NB4 (cell line): ENCODE data around the gene TMEM253.

Source experiments
- DNase-seq: peaks from one replicate; pipeline ENCODE4 v3.0.0; 2010; ENCODE audit warnings: low read depth
- H3K4me3 ChIP-seq: one replicate; pipeline ENCODE4 v1.5.1; 2011; ENCODE audit warnings: mild to moderate bottlenecking, low read depth, low read length, moderate library complexity
- CTCF ChIP-seq: IDR thresholded peaks from one replicate; pipeline ENCODE4 v1.5.1; 2012; ENCODE audit warnings: low read depth, low read length
- MAX ChIP-seq: IDR thresholded peaks from 2 replicates; pipeline ENCODE4 v1.6.1; 2011; ENCODE audit warnings: low read depth, low read length
- MYC ChIP-seq: IDR thresholded peaks from 2 replicates; pipeline ENCODE4 v1.6.1; 2011; ENCODE audit warnings: low read depth, low read length
- POLR2A ChIP-seq: IDR thresholded peaks from 2 replicates; pipeline ENCODE4 v1.6.1; 2011; ENCODE audit warnings: mild to moderate bottlenecking; ENCODE audit not compliant: insufficient read length; ENCODE audit errors: extremely low read depth

The TMEM253 gene

GRCh38 chr14:21086908-21087293, 14.0 kb upstream of the TMEM253 start:
- DNase-seq = no peak
- no peak overlapping the region for H3K4me3 ChIP-seq
- TF ChIP-seq MAX = no peak
- no peak for TF ChIP-seq CTCF
- TF ChIP-seq MYC = no peak
- TF ChIP-seq POLR2A = no peak

- no peak overlapping the region for H3K4me3 ChIP-seq
- TF ChIP-seq CTCF (no peak), MYC (no peak), MAX (no peak), POLR2A (no peak)
- peak; percentile 69 for DNase-seq
Measured at GRCh38 chr14:21087294-21088091, 13.4 kb upstream of the TMEM253 start.

- no peak overlapping the region for H3K4me3 ChIP-seq
- no peak for DNase-seq
- no peak for TF ChIP-seq CTCF
- no peak for TF ChIP-seq MYC
- no peak for TF ChIP-seq MAX
- TF ChIP-seq POLR2A = no peak
Measured at GRCh38 chr14:21088687-21089086, 12.2 kb upstream of the TMEM253 start.

GRCh38 chr14:21089271-21089670, 11.6 kb upstream of the TMEM253 start:
- DNase-seq = no peak
- no peak overlapping the region for H3K4me3 ChIP-seq
- TF ChIP-seq CTCF = no peak
- no peak for TF ChIP-seq MYC
- TF ChIP-seq POLR2A = no peak
- TF ChIP-seq MAX = no peak

GRCh38 chr14:21089877-21090193, 11.0 kb upstream of the TMEM253 start:
- DNase-seq = no peak
- H3K4me3 ChIP-seq = no peak overlapping the region
- TF ChIP-seq POLR2A (no peak), MYC (no peak), CTCF (no peak), MAX (no peak)
